ENCODE results near the gene TMEM186.

DNA sequence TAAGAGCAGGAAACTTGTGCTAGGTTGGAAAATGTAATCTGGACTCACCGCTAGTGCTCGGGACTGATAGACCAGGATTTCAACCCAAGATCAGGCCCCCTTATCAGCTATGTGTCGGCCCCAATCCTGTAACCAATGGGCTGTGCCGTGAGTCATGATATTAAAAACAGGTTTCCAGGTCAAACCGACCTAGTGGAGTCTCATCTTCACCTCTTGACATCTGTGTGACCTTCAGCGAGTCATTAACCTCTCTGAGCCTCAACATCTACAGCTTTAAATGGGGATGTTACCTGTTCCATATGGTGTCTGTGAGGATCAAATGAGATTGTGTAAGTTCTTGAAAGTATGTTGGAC, 712 bp upstream of the TMEM186 start:
- no peak for TF ChIP-seq CTCF (IDR thresholded peaks at IDR 0.05)
- no peak for TF ChIP-seq EZH2 (IDR thresholded peaks at IDR 0.05; ENCODE audit: borderline replicate concordance, insufficient read depth, low read depth, low read length, poor library complexity, severe bottlenecking)

All from B cell (primary cell).